H1 (cell line): ENCODE data around the gene OTX2. TPM values are rescaled to one million over a fixed set of nuclear protein-coding genes. Genes with fewer than 3 reads are reported as not detected.

Source experiments
- CHD1 ChIP-seq: IDR thresholded peaks from 2 replicates; pipeline ENCODE4 v1.6.1; 2012; ENCODE audit warnings: low read depth, low read length, improper control_type of control experiment
- CHD2 ChIP-seq: IDR thresholded peaks from 2 replicates; pipeline ENCODE4 v1.6.1; 2012; ENCODE audit warnings: low read length, improper control_type of control experiment
- GTF2F1 ChIP-seq: IDR thresholded peaks from 2 replicates; pipeline ENCODE4 v1.6.1; 2012; ENCODE audit warnings: low read depth, low read length, improper control_type of control experiment, borderline replicate concordance
- HDAC6 ChIP-seq: IDR thresholded peaks from one replicate; pipeline ENCODE4 v1.7.1; 2012; ENCODE audit warnings: low read depth, mild to moderate bottlenecking, inconsistent platforms, low read length, moderate library complexity
- MAX ChIP-seq: IDR thresholded peaks from 2 replicates; pipeline ENCODE4 v1.6.1; 2012; ENCODE audit warnings: inconsistent platforms
- RAD21 ChIP-seq, 2 experiments: IDR thresholded peaks in 1 of 2; conservative IDR thresholded peaks in 1 of 2; 2 replicates each; pipeline ENCODE4 v1.6.1; 2011; ENCODE audit warnings: low read depth in 2 of 2, low read length in 2 of 2, improper control_type of control experiment in 1 of 2, inconsistent platforms in 1 of 2, mild to moderate bottlenecking in 1 of 2, moderate library complexity in 1 of 2
- RBBP5 ChIP-seq: IDR thresholded peaks from 2 replicates; pipeline ENCODE4 v1.7.1; 2012; ENCODE audit warnings: low read depth, mild to moderate bottlenecking, inconsistent platforms, low read length, moderate library complexity, borderline replicate concordance
- RXRA ChIP-seq: IDR thresholded peaks from 2 replicates; pipeline ENCODE4 v1.6.1; 2011; ENCODE audit warnings: low read depth, mild to moderate bottlenecking, low read length, moderate library complexity; ENCODE audit not compliant: insufficient read depth
- SIN3A ChIP-seq, 2 experiments: IDR thresholded peaks in 1 of 2; conservative IDR thresholded peaks in 1 of 2; 2 replicates each; pipeline ENCODE4 v1.6.1; 2011 to 2012; ENCODE audit warnings: low read length in 2 of 2, improper control_type of control experiment in 1 of 2, low read depth in 1 of 2, mild to moderate bottlenecking in 1 of 2
- SIX5 ChIP-seq: IDR thresholded peaks from 2 replicates; pipeline ENCODE4 v1.6.1; 2011; ENCODE audit warnings: mild to moderate bottlenecking, low read depth, low read length
- TAF7 ChIP-seq: optimal IDR thresholded peaks from 2 replicates; pipeline ENCODE3; 2011; ENCODE audit warnings: low read depth, mild to moderate bottlenecking, inconsistent platforms, low read length, moderate library complexity, borderline replicate concordance
- TCF12 ChIP-seq: IDR thresholded peaks from 2 replicates; pipeline ENCODE4 v1.6.1; 2011; ENCODE audit warnings: low read depth, mild to moderate bottlenecking, low read length
- YY1 ChIP-seq: IDR thresholded peaks from 2 replicates; pipeline ENCODE4 v1.6.1; 2011; ENCODE audit warnings: low read depth, mild to moderate bottlenecking, low read length
- polyA plus RNA-seq, 7 experiments: library from polyadenylated mRNA; depleted of rRNA in 3 of 7; stranded (reverse) in 5 of 7; unstranded in 2 of 7; fragments of >200 nt in 5 of 7; fragments of 200-250 nt in 2 of 7; gene quantifications; 1 replicate in 5 of 7; 2 replicates in 1 of 7; 4 replicates in 1 of 7; pipeline versions ENCODE4 v1.2.1 to v1.2.3, GENCODE V29; 2011 to 2013; ENCODE audit warnings: missing spikeins in 2 of 7, mixed read lengths in 2 of 7
- total RNA-seq: library from RNA; stranded (reverse); fragmentation: NEBNext Ultra II Directional; extraction: Animal tissue kit (Norgen Biotek cat#: 25700); gene quantifications from 2 replicates; pipeline ENCODE4 v1.2.1, GENCODE V29; 2021
- TF ChIP-seq, protein P1 (sequence below), 3 experiments: IDR thresholded peaks; 1 replicate in 2 of 3; 2 replicates in 1 of 3; pipeline versions ENCODE4 v1.5.1 to v1.6.1; 2011; ENCODE audit warnings: low read length in 3 of 3, mild to moderate bottlenecking in 3 of 3, inconsistent platforms in 2 of 3, low read depth in 1 of 3, moderate library complexity in 1 of 3; ENCODE audit not compliant: insufficient read depth in 1 of 3; ENCODE audit errors: control extremely low read depth in 1 of 3

The OTX2 gene
- total and polyA plus RNA-seq, 2 of the 8 experiments (the other 6 are each of a cell fraction or from before 2014, with no cell fraction given), result 33.9 to 155 TPM

GRCh38 chr14:56808383-56809269 is 1.7 kb downstream of the OTX2 start (continued):
- TF ChIP-seq, protein P1, sequence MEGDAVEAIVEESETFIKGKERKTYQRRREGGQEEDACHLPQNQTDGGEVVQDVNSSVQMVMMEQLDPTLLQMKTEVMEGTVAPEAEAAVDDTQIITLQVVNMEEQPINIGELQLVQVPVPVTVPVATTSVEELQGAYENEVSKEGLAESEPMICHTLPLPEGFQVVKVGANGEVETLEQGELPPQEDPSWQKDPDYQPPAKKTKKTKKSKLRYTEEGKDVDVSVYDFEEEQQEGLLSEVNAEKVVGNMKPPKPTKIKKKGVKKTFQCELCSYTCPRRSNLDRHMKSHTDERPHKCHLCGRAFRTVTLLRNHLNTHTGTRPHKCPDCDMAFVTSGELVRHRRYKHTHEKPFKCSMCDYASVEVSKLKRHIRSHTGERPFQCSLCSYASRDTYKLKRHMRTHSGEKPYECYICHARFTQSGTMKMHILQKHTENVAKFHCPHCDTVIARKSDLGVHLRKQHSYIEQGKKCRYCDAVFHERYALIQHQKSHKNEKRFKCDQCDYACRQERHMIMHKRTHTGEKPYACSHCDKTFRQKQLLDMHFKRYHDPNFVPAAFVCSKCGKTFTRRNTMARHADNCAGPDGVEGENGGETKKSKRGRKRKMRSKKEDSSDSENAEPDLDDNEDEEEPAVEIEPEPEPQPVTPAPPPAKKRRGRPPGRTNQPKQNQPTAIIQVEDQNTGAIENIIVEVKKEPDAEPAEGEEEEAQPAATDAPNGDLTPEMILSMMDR (IDR thresholded peaks at IDR 0.05; ENCODE audit: control extremely low read depth in 1 of 3, insufficient read depth in 1 of 3, low read depth in 1 of 3, low read length in 3 of 3), result no peak
- 0 out of 4 replicates have a peak, but pooled peaks of 1 of the 2 experiments have one; percentile 33 for TF ChIP-seq SIN3A (conservative IDR thresholded peaks at IDR 0.05 in 1 of 2, IDR thresholded peaks at IDR 0.05 in 1 of 2; ENCODE audit: low read depth in 1 of 2, low read length in 2 of 2)
- peak; percentile 9; the same call in 1 of the 2 replicates for TF ChIP-seq RBBP5
- TF ChIP-seq MAX, result no peak
- no peak for TF ChIP-seq TAF7
- TF ChIP-seq CHD1, result 0 out of 2 replicates have a peak, but pooled peaks have one; percentile 27
- TF ChIP-seq YY1, result no peak
- peak in 1 of 2 experiments; percentile 1; a peak in 1 of 4 replicates for TF ChIP-seq RAD21 (IDR thresholded peaks at IDR 0.05 in 1 of 2, conservative IDR thresholded peaks at IDR 0.05 in 1 of 2; ENCODE audit: low read depth in 2 of 2, low read length in 2 of 2)
- TF ChIP-seq GTF2F1, result no peak
- TF ChIP-seq HDAC6, result no peak
- TF ChIP-seq SIX5, result no peak
- no peak for TF ChIP-seq TCF12
- no peak for TF ChIP-seq RXRA
- TF ChIP-seq CHD2, result no peak
- TF ChIP-seq, all 59 proteins: peak for 14
